Pancreas (tissue), 10 donors: Measurements from ENCODE around the gene PRR20G. TPM values are rescaled to one million over a fixed set of nuclear protein-coding genes. Genes with fewer than 3 reads are reported as not detected.

Source experiments
- ATAC-seq, 4 donors: fragments of 200-7000 bp; cut with Tn5 transposase; one replicate each; pipeline versions ENCODE4 v1.8.0 to v1.9.1; 2020; ENCODE audit warnings: mild to moderate bottlenecking in 4 of 4, moderate library complexity in 4 of 4
- DNase-seq, 6 donors: peaks; one replicate each; pipeline ENCODE4 v3.0.0-alpha.2; 2020
- FAIRE-seq: peaks from 2 replicates; lab custom pipeline; 2012; peaks lifted over from hg19 to GRCh38; lab: Jason Lieb, UNC
- H3K27ac ChIP-seq, 4 donors: fragments of 200-600 bp; sonication (generic); 1 replicate in 3 of 4; 2 replicates in 1 of 4; pipeline versions ENCODE4 v1.5.0 to v1.8.0; 2020
- H3K27me3 ChIP-seq, 4 donors: fragments of 200-600 bp; one replicate each; pipeline ENCODE4 v1.8.0; 2021
- H3K36me3 ChIP-seq, 3 donors: fragments of 200-600 bp; sonication (generic) in 1 of 3; one replicate each; pipeline versions ENCODE4 v1.5.0 to v1.8.0; 2020 to 2021
- H3K4me1 ChIP-seq, 3 donors: fragments of 200-600 bp; one replicate each; pipeline ENCODE4 v1.8.0; 2021
- H3K4me3 ChIP-seq, 4 donors: fragments of 200-600 bp; sonication (generic) in 2 of 4; one replicate each; pipeline versions ENCODE4 v1.5.0 to v1.8.0; 2020 to 2021
- H3K9me3 ChIP-seq, 4 donors: fragments of 200-600 bp; one replicate each; pipeline ENCODE4 v1.8.0; 2021
- CTCF ChIP-seq, 4 donors: fragments of 200-600 bp; sonication (generic) in 3 of 4; IDR thresholded peaks; one replicate each; pipeline versions ENCODE4 v1.5.0 to v1.8.0; 2021; ENCODE audit warnings: antibody characterized with exemption in 4 of 4
- WGBS, 2 donors: extraction: QIAGEN DNeasy Blood & Tissue Kit; methylation state at CpG; one replicate each; pipeline ENCODE4 v1.1.7; 2013; 5-methylcytosine and 5-hydroxymethylcytosine counted together
- intact Hi-C, 3 donors: fragments of 100-400 bp; cut with DNase I; formaldehyde crosslinking; loops; one replicate each; pipeline versions ENCODE4 v1.11.1 to v1.14.2; 2022
- polyA plus RNA-seq, 2 donors: library from polyadenylated mRNA; stranded (reverse); fragments of 200-250 nt; gene quantifications; one replicate each; pipeline ENCODE4 v1.2.3, GENCODE V29; 2013
- total RNA-seq, 6 donors: library from RNA; stranded (reverse); fragmentation: NEBNext Ultra II Directional in 4 of 6; extraction: Animal tissue kit (Norgen Biotek cat#: 25700) in 4 of 6; gene quantifications; one replicate each; pipeline versions ENCODE4 v1.2.1 to v1.2.4, GENCODE V29; 2021 to 2023
- donor health status: healthy with polysubstance abuse.
- donor health status: DM: no; HTN: no; CAD: no; lungs with moderate emphysema.
- donor health status: DM: no; HTN: no; CAD: no.
- donor health status: control.
- donor health status: control.
- donor health status: Bipolar disorder and iron deficiency.
- donor health status: DM: yes; HTN: yes; CAD: no.
- donor health status: DM: no; HTN: no; CAD: no.
- donor health status: DM: no; HTN: no; CAD: no.
- donor health status: DM: yes; HTN: yes; CAD: no.

Gene PRR20G
- total and polyA plus RNA-seq, 8 donors: not detected

DNA sequence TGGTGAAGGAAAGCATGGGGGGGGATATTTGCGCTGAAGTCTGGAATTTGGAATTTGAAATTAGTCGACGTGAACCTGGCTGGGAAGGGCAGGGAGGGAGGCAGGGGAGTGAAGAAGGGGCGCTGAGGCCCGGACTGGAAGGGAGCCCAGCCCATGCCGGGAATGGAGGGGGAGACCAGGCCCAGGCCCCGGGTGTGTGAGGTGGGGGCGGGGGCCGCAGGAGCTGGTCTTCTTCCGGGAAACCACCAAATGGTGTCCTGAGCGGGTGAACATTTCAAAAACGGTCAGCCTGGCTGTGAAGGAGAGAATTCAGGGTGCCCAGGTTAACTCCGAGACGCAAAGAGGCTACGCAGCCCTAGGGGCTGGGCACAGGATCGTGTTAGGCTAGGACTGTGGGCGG lies 497 bp upstream of the PRR20G start:
- intact Hi-C loops: no loop called here
- DNase-seq: no peak
- no peaks in the 10 kb centered on the region for H3K4me1 ChIP-seq
- H3K36me3 ChIP-seq: no peaks in the 10 kb centered on the region
- no peak for ATAC-seq
- no peak for TF ChIP-seq CTCF (IDR thresholded peaks at IDR 0.05)
- FAIRE-seq: no peak
- no peaks in the 10 kb centered on the region for H3K9me3 ChIP-seq
- H3K27ac ChIP-seq: no peak overlapping the region
- 81 to 83% methylated on average over 17 of the region's 17 CpGs for WGBS, 2 donors
- H3K4me3 ChIP-seq: no peak overlapping the region
- H3K27me3 ChIP-seq: no peaks in the 10 kb centered on the region

DNA sequence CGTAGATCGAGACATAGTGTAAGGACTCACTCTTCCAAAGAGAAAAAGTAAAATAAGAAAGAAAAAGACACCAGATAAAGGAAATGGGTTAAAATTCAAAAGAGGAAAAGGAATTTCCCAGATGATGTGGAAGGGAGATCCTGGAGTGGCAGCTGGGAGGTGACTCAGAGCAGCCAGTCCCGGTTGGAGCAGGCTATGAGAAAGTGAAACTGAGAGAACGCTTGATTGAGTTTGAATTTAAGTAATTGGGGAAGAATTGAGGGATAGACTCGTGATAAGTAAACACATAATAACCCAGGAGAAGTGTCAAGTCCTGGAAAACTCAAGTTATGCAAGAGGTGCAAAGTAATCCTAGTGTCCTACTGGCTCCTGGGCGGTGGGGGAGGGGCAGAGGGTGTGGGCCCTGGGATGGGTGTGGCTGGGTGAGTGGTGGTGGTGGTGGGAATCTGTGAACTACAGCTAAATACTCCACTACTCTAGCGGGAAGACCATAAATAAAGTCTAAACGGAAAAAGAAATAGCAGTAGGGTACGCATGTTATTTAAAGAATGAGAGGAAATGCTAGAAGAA lies 1.2 kb downstream of the PRR20G start:
- DNase-seq: no peak
- intact Hi-C loops: no loop called here
- Histone ChIP-seq H3K27ac (no peak overlapping the region), H3K4me3 (no peak overlapping the region), H3K4me1 (no peaks in the 10 kb centered on the region), H3K27me3 (no peaks in the 10 kb centered on the region), H3K36me3 (no peaks in the 10 kb centered on the region), H3K9me3 (no peaks in the 10 kb centered on the region)
- WGBS, 2 donors: 70 to 71% methylated on average over 9 of the region's 9 CpGs
- ATAC-seq: no peak
- no peak for FAIRE-seq
- TF ChIP-seq CTCF (IDR thresholded peaks at IDR 0.05): no peak

DNA sequence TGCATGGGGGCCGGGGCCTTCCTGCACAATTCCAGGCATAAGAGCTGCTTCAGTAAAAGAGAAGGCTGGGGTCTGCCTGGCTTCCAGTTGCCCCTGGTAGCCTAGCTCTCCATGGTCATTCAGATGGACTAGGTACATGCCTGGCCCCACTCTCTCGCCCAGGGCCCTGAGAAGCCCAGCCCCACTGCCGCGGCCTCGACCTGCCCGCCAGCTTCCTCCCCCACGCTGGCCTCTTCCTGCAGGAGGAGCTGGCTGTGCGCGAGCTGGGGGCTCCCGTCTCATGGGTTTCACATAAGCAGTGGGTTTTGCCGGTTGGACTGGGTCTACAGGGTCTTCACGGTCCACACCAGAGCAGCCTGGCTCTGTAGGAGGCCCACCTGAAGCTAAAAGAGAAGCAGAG lies 3.6 kb downstream of the PRR20G start:
- Histone ChIP-seq H3K36me3 (no peaks in the 10 kb centered on the region), H3K27me3 (no peaks in the 10 kb centered on the region), H3K4me3 (no peak overlapping the region), H3K9me3 (no peaks in the 10 kb centered on the region), H3K4me1 (no peaks in the 10 kb centered on the region), H3K27ac (no peak overlapping the region)
- FAIRE-seq (no peak), ATAC-seq (no peak), DNase-seq (no peak)
- intact Hi-C loops: no loop called here
- WGBS, 2 donors: 85 to 88% methylated on average over 12 of the region's 12 CpGs
- no peak for TF ChIP-seq CTCF (IDR thresholded peaks at IDR 0.05)

- Histone ChIP-seq H3K4me1 (no peaks in the 10 kb centered on the region), H3K27me3 (no peaks in the 10 kb centered on the region), H3K4me3 (no peak overlapping the region), H3K36me3 (no peaks in the 10 kb centered on the region), H3K9me3 (no peaks in the 10 kb centered on the region), H3K27ac (no peak overlapping the region)
- DNase-seq (no peak), ATAC-seq (peak in 1 of 4 donors; percentile 48), FAIRE-seq (no peak)
- 70 to 87% methylated on average over 2 of the region's 2 CpGs for WGBS, 2 donors
- intact Hi-C loops: no loop called here
- TF ChIP-seq CTCF (IDR thresholded peaks at IDR 0.05): no peak
These were observed 10.3 kb downstream of the PRR20G start for GRCh38 chr3:127277561-127277960.

- FAIRE-seq (no peak), ATAC-seq (no peak), DNase-seq (no peak)
- intact Hi-C loops: no loop called here
- H3K36me3 ChIP-seq: no peaks in the 10 kb centered on the region
- H3K27me3 ChIP-seq: no peaks in the 10 kb centered on the region
- H3K9me3 ChIP-seq: no peaks in the 10 kb centered on the region
- H3K4me1 ChIP-seq: no peaks in the 10 kb centered on the region
- H3K27ac ChIP-seq: no peak overlapping the region
- no peak overlapping the region for H3K4me3 ChIP-seq
- TF ChIP-seq CTCF (IDR thresholded peaks at IDR 0.05): no peak
These were observed 10.9 kb downstream of the PRR20G start for GRCh38 chr3:127276995-127277394.
